Posterior cingulate gyrus (tissue), 11 donors: ENCODE measurements around the gene KCNH8.
A peak's percentile ranks its signal among the peaks of the same experiment; 100 is the strongest.
"Not testable (repeated sequence)": the region's sequence is repeated elsewhere in the genome, so short reads cannot be mapped to it uniquely, and the experiment has no call there.

Experiments
- DNase-seq, 10 donors: peaks; one replicate each; pipeline versions ENCODE4 v3.0.0 to v3.0.0-alpha.2; 2020 to 2021; ENCODE audit warnings: mixed read lengths in 3 of 10
- intact Hi-C: fragments of 100-400 bp; cut with DNase I; formaldehyde crosslinking; loops from one replicate; pipeline ENCODE4 v1.15.1; 2023

Gene KCNH8

DNA sequence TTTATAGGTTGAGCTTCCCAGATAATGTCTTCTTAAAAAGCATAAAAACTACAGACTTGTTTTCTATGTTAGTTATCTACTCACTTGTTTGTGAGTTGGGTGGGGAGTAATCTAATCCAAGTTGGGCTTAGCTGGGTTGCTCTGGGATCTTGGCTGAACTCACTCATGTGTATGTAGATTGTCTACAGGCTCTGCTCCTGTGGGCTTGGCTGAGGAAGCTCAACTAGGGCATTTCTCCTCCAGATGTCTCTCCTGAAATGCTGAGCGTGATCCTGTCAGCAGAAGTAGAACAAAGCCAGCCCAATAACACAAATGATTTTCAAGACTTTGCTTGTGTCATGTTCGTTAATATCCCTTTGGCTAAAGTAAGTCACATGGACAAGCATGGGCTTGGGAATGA is 17.3 kb downstream of the KCNH8 start:
- intact Hi-C loops: no loop called here
- DNase-seq: no peak

DNA sequence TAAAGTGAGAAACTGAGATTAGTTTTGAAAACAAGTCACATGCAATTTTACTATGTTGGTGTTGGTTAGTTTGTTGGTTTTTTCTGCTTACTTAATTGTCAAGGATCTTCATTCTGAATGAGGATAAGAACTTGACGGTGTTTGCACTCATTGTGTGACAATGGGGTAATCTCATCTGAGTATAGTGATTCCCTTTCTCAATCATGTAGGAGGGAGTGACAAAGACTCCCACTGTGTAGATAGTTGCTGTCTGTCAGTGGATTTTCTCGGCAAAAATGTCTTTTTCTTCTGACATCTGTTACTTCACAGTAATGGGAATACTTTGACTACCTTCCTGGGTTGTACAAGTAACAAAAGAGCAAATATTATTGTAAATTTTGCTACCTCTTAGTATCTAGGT is 23.5 kb downstream of the KCNH8 start:
- DNase-seq: no peak
- intact Hi-C loops: no loop called here

DNA sequence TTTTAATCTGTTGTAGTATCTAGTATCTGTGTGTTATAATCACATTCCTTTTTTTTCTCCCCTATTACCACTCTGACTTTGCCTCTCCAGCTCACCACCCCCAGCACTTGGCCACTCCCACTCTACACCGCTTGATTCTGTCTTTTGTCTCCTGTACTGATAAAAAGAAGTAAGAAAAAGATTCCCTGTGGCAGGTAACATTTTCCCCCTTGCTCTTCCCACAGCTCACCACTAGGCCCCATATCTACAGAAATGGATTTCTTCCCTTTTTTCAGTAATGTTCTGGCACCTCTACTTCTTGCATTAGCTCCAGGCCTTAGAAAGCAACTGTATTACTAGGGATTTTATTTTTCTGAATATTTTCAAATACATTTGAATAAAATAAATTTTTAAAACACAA is 25.6 kb downstream of the KCNH8 start:
- intact Hi-C loops: no loop called here
- DNase-seq: no peak

DNA sequence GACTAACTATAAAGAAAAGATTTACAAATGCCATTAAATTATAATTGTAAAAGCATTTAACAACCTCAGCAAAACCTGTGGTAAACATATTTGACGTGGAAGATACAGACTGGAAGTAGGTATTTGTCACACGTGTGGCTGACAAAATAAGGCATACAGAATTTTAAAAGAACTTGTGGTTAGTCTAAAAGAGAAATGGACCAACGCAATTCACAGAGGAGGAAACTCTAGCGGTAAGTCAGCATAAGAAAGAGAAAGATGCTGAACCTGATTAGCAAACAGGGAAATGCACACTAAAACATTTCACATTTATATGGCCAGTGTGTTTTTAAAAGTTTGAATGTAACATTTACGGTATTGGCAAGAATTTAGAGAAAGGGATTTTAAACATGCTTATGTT is 35.3 kb downstream of the KCNH8 start:
- intact Hi-C loops: no loop called here
- DNase-seq: no peak

- DNase-seq: no peak
- intact Hi-C loops: no loop called here
Observed at GRCh38 chr3:19190126-19190525, 41.8 kb downstream of the KCNH8 start.

- intact Hi-C loops: no loop called here
- DNase-seq: no peak
Observed at GRCh38 chr3:19190602-19191001, 42.3 kb downstream of the KCNH8 start.

DNA sequence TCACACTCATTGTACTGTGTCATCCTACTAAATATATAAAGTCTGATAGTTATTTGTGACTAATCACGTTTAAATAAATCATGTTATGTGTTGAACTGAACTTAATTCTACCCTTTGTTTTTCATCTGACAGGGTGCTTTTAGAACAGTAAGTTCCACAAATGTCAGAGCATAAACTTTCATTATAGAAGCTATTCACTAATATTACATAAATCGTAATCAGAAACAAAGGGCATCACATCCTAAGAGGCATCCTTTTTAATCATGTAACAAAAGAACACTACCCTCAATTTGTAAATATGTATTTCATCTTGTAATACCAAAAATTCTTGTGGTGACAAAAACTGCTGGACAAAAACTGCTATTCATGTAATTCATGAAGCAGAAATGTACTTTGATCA is 50.8 kb downstream of the KCNH8 start:
- DNase-seq: no peak
- intact Hi-C loops: no loop called here

DNA sequence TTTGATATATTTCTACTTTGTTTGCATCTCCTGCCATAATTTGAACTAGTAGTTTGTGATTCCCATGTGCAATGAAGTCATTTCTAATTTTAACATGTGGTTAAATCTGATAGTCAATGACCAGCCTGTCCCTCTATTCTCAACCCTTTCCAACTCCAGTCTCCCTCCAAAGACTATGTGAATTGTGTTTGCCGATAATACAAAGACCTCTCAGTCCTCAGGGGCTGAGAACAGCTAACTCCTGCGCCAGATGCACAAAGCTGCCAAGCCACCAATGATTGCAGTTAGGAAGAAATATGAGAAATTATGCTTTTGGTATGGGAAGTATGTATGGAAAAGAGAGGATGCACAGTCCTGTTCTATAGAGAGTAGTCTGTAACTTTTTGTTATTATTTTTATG is 54.0 kb downstream of the KCNH8 start:
- intact Hi-C loops: loop anchor here (2.0 kb wide), 1 partner anchor 54 kb away; the partner anchor contains the start of gene KCNH8
- peak in 6 of 10 donors; percentile 28 to 90 (median 46) for DNase-seq

DNA sequence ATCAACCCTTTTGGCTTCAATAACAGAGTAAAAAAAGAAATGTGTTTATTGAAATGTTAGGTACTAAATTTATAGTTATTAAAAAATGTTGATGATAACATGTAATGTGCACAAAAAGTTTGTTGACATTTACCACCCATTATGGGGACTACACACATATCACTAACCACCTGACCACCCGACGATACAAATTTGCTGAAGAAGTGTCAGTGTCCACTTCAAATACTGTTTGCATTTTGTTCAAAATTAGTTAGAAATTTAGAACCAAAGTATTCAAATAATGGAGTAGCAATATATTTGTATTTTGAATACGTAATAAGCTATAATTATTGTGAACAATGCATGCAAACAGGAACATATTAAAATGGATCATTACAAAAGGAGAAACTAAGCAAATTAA is 54.4 kb downstream of the KCNH8 start:
- no peak for DNase-seq
- intact Hi-C loops: loop anchor here (2.0 kb wide), 1 partner anchor 54 kb away; the partner anchor contains the start of gene KCNH8

- DNase-seq: no peak
- intact Hi-C loops: no loop called here
Observed at GRCh38 chr3:19206540-19206939, 58.2 kb downstream of the KCNH8 start.

DNA sequence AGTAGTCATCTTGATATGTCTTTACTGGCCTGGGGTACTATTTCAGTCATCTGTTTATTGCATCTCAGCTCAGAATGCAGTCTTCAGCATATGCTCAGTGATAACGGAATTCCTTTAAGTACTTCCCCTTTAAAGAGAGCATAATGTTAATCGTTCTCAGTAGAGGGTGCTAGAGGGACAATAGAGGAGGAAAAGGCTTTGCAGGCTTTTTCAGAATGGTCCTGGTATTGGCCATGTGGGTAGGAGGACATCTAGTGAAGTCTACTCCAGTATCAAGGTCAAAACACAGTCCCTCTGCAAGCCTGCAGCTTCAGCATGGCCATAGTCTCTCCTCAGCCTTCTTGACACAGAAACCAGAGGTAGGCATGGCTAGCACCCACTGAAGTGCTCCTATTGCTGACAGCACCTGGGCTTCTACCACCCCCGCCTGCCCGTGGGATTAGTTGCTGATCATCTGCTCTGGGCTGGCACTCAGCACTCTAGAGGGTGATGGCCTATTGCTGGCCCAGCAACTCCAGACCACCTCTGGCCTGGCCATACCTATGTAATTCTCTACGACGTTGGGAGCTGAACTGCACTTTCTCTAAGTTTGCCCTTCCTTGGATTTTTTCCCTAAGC is 65.4 kb downstream of the KCNH8 start:
- peak in 3 of 10 donors; percentile 18 to 83 (median 38) for DNase-seq
- intact Hi-C loops: loop anchor here (5.0 kb wide), 1 partner anchor 146 kb away; no protein-coding TSS in a partner anchor

- no peak for DNase-seq
- intact Hi-C loops: no loop called here
Observed at GRCh38 chr3:19215427-19215826, 67.1 kb downstream of the KCNH8 start.

- intact Hi-C loops: no loop called here
- DNase-seq: peak in 1 of 10 donors; percentile 55
Observed at GRCh38 chr3:19216669-19217337, 68.5 kb downstream of the KCNH8 start.

GRCh38 chr3:19220311-19220710 is 72.0 kb downstream of the KCNH8 start:
- intact Hi-C loops: no loop called here
- no peak for DNase-seq

DNA sequence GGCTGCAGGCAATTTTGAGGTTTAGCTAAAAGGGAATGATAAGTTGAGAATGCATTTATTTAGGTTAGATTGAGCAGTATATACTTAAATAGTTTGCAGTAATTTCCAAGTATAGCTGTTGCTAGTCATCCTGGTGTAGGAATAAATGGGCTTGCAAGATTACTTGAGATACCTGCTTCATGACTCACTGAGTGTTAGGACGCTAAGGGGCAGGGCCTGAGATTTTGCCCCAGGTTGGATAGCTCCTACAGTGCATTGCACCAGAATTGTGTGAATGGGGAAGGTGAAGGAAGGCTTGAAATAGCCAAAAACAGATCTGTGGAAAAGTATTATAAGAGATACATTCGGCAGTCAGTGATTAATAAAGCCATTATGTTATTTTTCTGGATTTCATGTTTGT is 72.8 kb downstream of the KCNH8 start:
- intact Hi-C loops: no loop called here
- no peak for DNase-seq

- intact Hi-C loops: no loop called here
Observed at GRCh38 chr3:19226479-19226878, 78.2 kb downstream of the KCNH8 start.

DNA sequence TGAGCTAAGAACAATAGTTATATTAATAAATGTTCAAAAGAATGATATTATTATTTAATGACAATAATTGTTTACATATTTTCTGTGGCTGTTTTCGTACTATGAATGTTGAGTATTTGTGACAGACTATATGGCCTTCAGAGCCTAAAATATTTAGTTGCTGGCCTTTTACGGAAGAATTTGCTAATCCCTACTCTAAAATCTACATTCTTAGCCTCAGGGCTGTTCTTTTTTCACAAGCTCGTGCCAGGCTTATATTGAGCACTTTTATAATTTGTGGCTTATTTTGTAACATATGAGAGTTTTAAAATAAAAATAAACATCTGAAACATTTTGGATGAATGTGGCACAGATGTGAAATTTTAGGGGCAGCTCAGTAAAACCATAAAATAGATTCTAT is 79.9 kb downstream of the KCNH8 start:
- no peak for DNase-seq
- intact Hi-C loops: no loop called here

More at GRCh38 chr3:19226479-19226878, 78.2 kb downstream of the KCNH8 start:
- no peak for DNase-seq

- intact Hi-C loops: no loop called here
- DNase-seq: peak in 1 of 10 donors; percentile 59
Observed at GRCh38 chr3:19229086-19229485, 80.8 kb downstream of the KCNH8 start.

- intact Hi-C loops: not testable (repeated sequence)
Observed at GRCh38 chr3:19229881-19230280, 81.6 kb downstream of the KCNH8 start.

GRCh38 chr3:19231792-19232461 is 83.6 kb downstream of the KCNH8 start:
- no peak for DNase-seq
- intact Hi-C loops: no loop called here

More at GRCh38 chr3:19229881-19230280, 81.6 kb downstream of the KCNH8 start:
- not testable (repeated sequence) for DNase-seq

DNA sequence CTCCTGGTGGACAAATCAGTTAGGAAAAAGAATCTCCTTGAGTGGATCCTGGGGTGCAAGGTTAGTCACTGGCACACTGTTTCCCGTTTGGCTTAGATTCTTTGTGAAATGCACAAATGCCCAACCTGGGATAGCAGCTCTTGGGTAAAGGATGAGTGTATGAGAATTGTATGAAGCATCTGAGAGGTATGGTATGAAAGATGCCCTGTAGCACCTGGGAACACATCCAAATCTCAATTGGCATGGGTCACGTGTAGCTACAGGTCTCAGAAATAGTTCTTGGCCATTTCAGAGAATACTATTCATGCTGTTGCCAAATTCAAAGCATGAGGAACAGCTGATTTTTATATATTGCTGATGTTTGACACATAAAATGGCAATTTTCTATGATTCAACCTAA is 84.3 kb downstream of the KCNH8 start:
- intact Hi-C loops: no loop called here
- DNase-seq: no peak
